ENCODE data around the gene MTFR2.

MTFR2 gene

GRCh38 chr6:136280032-136280609, 30.0 kb upstream of the MTFR2 start:
- H3K4me3 ChIP-seq (ENCODE audit: low read depth, low read length), result no peak overlapping the region
- H3K36me3 ChIP-seq (ENCODE audit: control insufficient read depth in 2 of 2, insufficient read depth in 1 of 2, low read length in 2 of 2), result peaks cover 35 to 61% of the 10 kb centered on the region in 2 experiments
- TF ChIP-seq PATZ1 (tag by site-specific recombination; IDR thresholded peaks at IDR 0.05) (no peak), ZNF366 (tag by site-specific recombination; conservative IDR thresholded peaks at IDR 0.05) (no peak)
- no peak overlapping the region for H3K27ac ChIP-seq (ENCODE audit: extremely low read depth, low read depth, low read length)
- POLR2A ChIA-PET, result interaction anchor here (0.7 kb wide), 1 partner anchor 10 kb away, joined by 3 read pairs; the partner anchor contains the start of gene BCLAF1
- CTCF ChIA-PET, result interaction anchor here (0.7 to 1.1 kb wide), 4 partner anchors 9 to 268 kb away, joined by 3 to 4 read pairs (median 3); partner anchors contain the start of gene BCLAF1
- H3K9me3 ChIP-seq (ENCODE audit: control insufficient read depth, insufficient read depth, low read depth, low read length), result no peaks in the 10 kb centered on the region
- H3K4me1 ChIP-seq (ENCODE audit: control insufficient read depth, insufficient read depth, low read length), result peaks cover 45% of the 10 kb centered on the region

- Histone ChIP-seq H3K9me3 (ENCODE audit: control insufficient read depth, insufficient read depth, low read depth, low read length) (no peaks in the 10 kb centered on the region), H3K27ac (ENCODE audit: extremely low read depth, low read depth, low read length) (no peak overlapping the region), H3K4me3 (ENCODE audit: low read depth, low read length) (no peak overlapping the region), H3K36me3 (ENCODE audit: control insufficient read depth in 2 of 2, insufficient read depth in 1 of 2, low read length in 2 of 2) (peaks cover 90 to 94% of the 10 kb centered on the region in 2 experiments), H3K4me1 (ENCODE audit: control insufficient read depth, insufficient read depth, low read length) (no peaks in the 10 kb centered on the region)
- POLR2A ChIA-PET, result interaction anchor here (0.9 to 2.5 kb wide), 4 partner anchors 16 to 25 kb away, joined by 3 to 9 read pairs (median 4); partner anchors contain the start of genes BCLAF1 and MTFR2
- no peak for TF ChIP-seq ELK4 (IDR thresholded peaks at IDR 0.05; ENCODE audit: borderline replicate concordance, low read depth, low read length)
- TF ChIP-seq ZNF654 (tag by site-specific recombination; IDR thresholded peaks at IDR 0.05; ENCODE audit: low read depth), result no peak
- no peak for TF ChIP-seq ZNF629 (tag by site-specific recombination; IDR thresholded peaks at IDR 0.05)
- TF ChIP-seq ZNF174 (tag by site-specific recombination; IDR thresholded peaks at IDR 0.05), result no peak
- no peak for TF ChIP-seq ZNF416 (tag by site-specific recombination; IDR thresholded peaks at IDR 0.05)
- no peak for TF ChIP-seq ZNF776 (tag by site-specific recombination; IDR thresholded peaks at IDR 0.05; ENCODE audit: borderline replicate concordance)
- TF ChIP-seq KLF1 (tag by site-specific recombination; IDR thresholded peaks at IDR 0.05), result no peak
- no peak for TF ChIP-seq GLIS2 (tag by site-specific recombination; IDR thresholded peaks at IDR 0.05)
- no peak for TF ChIP-seq PATZ1 (tag by site-specific recombination; IDR thresholded peaks at IDR 0.05)
- no peak for TF ChIP-seq ZNF843 (tag by site-specific recombination; IDR thresholded peaks at IDR 0.05)
- TF ChIP-seq ZNF692 (tag by site-specific recombination; IDR thresholded peaks at IDR 0.05), result no peak
- TF ChIP-seq ZBTB44 (tag by site-specific recombination; IDR thresholded peaks at IDR 0.05), result no peak
- TF ChIP-seq ZSCAN30 (tag by site-specific recombination; IDR thresholded peaks at IDR 0.05), result no peak
- no peak for TF ChIP-seq IKZF3 (tag by site-specific recombination; IDR thresholded peaks at IDR 0.05)
- no peak for TF ChIP-seq ZNF521 (tag by site-specific recombination; IDR thresholded peaks at IDR 0.05)
- no peak for TF ChIP-seq ZNF146 (tag by site-specific recombination; IDR thresholded peaks at IDR 0.05)
- TF ChIP-seq ZNF18 (tag by site-specific recombination; IDR thresholded peaks at IDR 0.05), result no peak
- TF ChIP-seq ZNF169 (tag by site-specific recombination; IDR thresholded peaks at IDR 0.05), result no peak
- TF ChIP-seq ZBTB20 (tag by site-specific recombination; IDR thresholded peaks at IDR 0.05), result no peak
- CTCF ChIA-PET, result interaction anchor here (0.7 to 1.1 kb wide), 4 partner anchors 8 to 276 kb away, joined by 3 to 5 read pairs (median 4); partner anchors contain the start of gene MAP7
These were observed 24.0 kb upstream of the MTFR2 start for GRCh38 chr6:136274062-136274461.
